MV-4-11 (cell line): ENCODE measurements around the gene IPO4.

Experiments
- DNase-seq: peaks from one replicate; lab custom pipeline; 2025; lab: John Stamatoyannopoulos, UW

Gene IPO4

GRCh38 chr14:24132976-24133375 lies 55.6 kb downstream of the IPO4 start:
- no peak for DNase-seq

GRCh38 chr14:24132061-24132685 lies 56.4 kb downstream of the IPO4 start:
- no peak for DNase-seq

- DNase-seq, result no peak
These were observed 57.1 kb downstream of the IPO4 start for GRCh38 chr14:24131549-24131966.

GRCh38 chr14:24130717-24131548 lies 57.7 kb downstream of the IPO4 start:
- DNase-seq, result no peak

GRCh38 chr14:24130380-24130716 lies 58.3 kb downstream of the IPO4 start, which contains the start of gene FITM1:
Gene FITM1, plus strand, starts transcription at chr14:24130659. Its CDS starts 905 bp downstream, at chr14:24131564.
- peak; percentile 86 for DNase-seq
